ENCODE results near the gene WDR1. TPM values are rescaled to one million over a fixed set of nuclear protein-coding genes. Genes with fewer than 3 reads are reported as not detected.
A peak's percentile ranks its signal among the peaks of the same experiment; 100 is the strongest.

WDR1 gene
- total RNA-seq, 1 experiment from 2014 or later = 246 TPM

DNA sequence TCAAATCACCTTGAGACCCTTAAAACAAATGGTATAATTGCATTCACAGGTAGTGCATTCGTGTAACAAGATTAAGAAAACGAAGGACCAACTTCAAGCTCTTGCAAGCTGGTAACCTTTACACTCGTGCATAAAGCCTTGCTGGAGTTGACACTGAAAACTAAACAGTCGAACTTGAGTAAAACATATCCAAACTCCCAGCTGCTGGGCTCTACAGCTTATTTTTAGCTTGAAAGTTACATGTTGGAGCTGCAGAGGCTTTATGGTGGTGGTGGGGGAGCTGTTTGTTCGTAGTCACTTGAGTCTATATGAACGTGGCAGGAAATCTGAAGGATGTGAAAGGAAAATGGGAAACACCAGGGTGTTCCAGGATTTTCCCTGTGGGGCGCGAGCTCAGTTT, 2.7 kb upstream of the WDR1 start:
- Mint-ChIP-seq H3K4me1 (ENCODE audit: insufficient read depth, unreplicated experiment) (peaks cover 13% of the 10 kb centered on the region), H3K36me3 (ENCODE audit: insufficient read depth, unreplicated experiment) (peaks cover 16% of the 10 kb centered on the region), H3K27ac (ENCODE audit: low read depth, unreplicated experiment) (no peak overlapping the region), H3K9me3 (ENCODE audit: unreplicated experiment) (no peaks in the 10 kb centered on the region), H3K27me3 (ENCODE audit: insufficient read depth, unreplicated experiment) (no peaks in the 10 kb centered on the region), H3K4me3 (ENCODE audit: unreplicated experiment) (no peak overlapping the region)
- BruUV-seq (replicated peaks) = no TSS peak
- CTCF ChIA-PET = interaction anchor here (0.6 to 1.2 kb wide), 4 partner anchors 10 to 356 kb away, joined by 3 to 4 read pairs (median 3); no protein-coding TSS in a partner anchor
- TF ChIP-seq, protein P1, sequence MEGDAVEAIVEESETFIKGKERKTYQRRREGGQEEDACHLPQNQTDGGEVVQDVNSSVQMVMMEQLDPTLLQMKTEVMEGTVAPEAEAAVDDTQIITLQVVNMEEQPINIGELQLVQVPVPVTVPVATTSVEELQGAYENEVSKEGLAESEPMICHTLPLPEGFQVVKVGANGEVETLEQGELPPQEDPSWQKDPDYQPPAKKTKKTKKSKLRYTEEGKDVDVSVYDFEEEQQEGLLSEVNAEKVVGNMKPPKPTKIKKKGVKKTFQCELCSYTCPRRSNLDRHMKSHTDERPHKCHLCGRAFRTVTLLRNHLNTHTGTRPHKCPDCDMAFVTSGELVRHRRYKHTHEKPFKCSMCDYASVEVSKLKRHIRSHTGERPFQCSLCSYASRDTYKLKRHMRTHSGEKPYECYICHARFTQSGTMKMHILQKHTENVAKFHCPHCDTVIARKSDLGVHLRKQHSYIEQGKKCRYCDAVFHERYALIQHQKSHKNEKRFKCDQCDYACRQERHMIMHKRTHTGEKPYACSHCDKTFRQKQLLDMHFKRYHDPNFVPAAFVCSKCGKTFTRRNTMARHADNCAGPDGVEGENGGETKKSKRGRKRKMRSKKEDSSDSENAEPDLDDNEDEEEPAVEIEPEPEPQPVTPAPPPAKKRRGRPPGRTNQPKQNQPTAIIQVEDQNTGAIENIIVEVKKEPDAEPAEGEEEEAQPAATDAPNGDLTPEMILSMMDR (IDR thresholded peaks at IDR 0.05; ENCODE audit: unreplicated experiment) = no peak
- POLR2A ChIA-PET = interaction anchor here (0.6 to 3.9 kb wide), 2 partner anchors 10 to 14 kb away, joined by 3 to 18 read pairs; no protein-coding TSS in a partner anchor
- intact Hi-C loops (cut with micrococcal nuclease) = loop anchor here (5.0 kb wide), 2 partner anchors 112 to 427 kb away; no protein-coding TSS in a partner anchor
- DNase-seq (ENCODE audit: unreplicated experiment) = no peak

DNA sequence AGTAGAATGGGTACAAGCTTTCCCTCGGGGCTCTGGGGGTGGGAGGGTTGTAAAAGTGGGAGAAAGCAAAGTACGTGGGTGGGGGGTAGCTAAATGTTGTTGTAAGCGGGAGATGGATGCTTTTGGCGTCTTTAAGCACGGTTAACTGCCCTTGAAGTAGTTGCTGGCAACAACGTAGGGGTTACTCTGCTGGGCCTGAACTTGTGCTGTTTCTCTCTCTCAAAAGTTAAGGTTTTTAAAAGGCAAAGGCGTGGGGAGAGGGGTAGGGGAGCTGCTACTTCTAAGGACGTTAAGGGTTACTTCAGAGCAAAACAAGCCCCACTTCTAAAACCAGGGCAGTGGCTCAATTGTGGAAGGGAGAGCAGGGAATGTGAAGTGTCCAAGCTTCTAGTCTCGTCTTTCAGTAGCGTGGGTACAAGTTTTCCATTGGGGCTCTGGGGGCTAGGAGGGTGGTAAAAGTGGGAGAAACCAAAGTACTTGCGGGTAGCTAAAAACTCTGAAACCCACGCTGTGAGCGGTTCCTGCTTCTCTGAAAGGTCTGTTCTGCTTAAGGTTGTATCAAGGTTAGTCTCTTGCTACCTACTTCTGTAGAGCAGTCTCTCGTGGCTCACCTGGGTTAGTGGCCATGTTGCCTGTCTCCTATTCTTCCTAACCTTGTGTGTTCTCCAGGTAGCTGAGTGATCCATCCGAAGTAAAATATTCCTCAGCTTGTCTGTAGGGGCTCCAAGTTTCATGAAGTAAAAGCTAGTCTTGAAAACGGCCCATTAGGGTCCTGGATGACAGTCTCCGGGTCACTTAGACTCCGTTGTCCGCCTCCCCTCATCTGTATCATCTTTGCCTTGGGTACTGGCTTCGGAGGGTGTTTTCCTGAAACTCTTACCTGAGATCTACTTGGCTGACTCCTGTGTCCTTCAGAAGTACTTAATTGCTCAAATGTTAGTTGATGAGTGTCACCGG, 1.7 kb upstream of the WDR1 start:
- intact Hi-C loops (cut with micrococcal nuclease) = loop anchor here (5.0 kb wide), 2 partner anchors 111 to 426 kb away; no protein-coding TSS in a partner anchor
- TF ChIP-seq, protein P1 (IDR thresholded peaks at IDR 0.05; ENCODE audit: unreplicated experiment) = no peak
- no peaks in the 10 kb centered on the region for H3K27me3 Mint-ChIP-seq (ENCODE audit: insufficient read depth, unreplicated experiment)
- DNase-seq (ENCODE audit: unreplicated experiment) = no peak
- POLR2A ChIA-PET = interaction anchor here (1.0 to 3.9 kb wide), 7 partner anchors 11 to 427 kb away, joined by 3 to 38 read pairs (median 7); partner anchors contain the start of gene SLC2A9
- no peaks in the 10 kb centered on the region for H3K9me3 Mint-ChIP-seq (ENCODE audit: unreplicated experiment)
- CTCF ChIA-PET = interaction anchor here (0.5 to 1.2 kb wide), 5 partner anchors 22 to 171 kb away, joined by 3 to 4 read pairs (median 3); no protein-coding TSS in a partner anchor
- no TSS peak for BruUV-seq (replicated peaks)
- H3K27ac Mint-ChIP-seq (ENCODE audit: low read depth, unreplicated experiment) = peak overlapping the region; percentile 99
- peaks cover 25% of the 10 kb centered on the region for H3K36me3 Mint-ChIP-seq (ENCODE audit: insufficient read depth, unreplicated experiment)
- H3K4me1 Mint-ChIP-seq (ENCODE audit: insufficient read depth, unreplicated experiment) = peaks cover 20% of the 10 kb centered on the region
- H3K4me3 Mint-ChIP-seq (ENCODE audit: unreplicated experiment) = peak overlapping the region; percentile 5

DNA sequence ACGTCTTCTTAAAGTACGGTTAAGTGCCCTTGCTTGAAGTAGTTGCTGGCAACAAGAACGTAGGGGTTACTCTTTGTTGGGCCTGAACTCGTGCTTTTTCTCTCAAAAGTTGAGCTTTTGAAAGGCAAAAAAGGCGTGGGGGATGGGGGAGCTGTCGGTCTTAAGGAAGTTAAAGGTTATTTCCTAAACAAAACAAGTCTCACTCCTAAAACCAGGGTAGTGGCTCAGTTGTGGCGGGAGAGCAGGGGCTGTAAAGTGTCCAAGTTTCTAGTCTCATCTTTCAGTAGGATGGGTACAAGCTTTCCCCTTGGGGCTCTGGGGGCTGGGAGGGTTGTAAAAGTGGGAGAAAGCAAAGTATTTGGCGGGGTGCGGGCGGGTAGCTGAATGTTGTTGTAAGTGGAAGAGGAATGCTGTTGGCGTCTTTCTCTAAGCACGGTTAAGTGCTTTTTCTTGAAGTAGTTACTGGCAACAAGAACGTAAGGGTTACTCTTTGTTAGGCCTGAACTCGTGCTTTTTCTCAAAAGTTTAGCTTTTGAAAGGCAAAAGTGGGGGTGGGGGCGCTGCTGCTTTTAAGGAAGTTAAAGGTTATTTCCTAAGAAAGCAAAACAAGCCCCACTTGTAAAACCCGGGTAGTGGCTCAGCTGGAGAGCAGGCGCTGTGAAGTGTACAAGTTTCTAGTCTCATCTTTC, 904 bp upstream of the WDR1 start:
- intact Hi-C loops (cut with micrococcal nuclease) = loop anchor here (5.0 kb wide), 2 partner anchors 110 to 425 kb away; no protein-coding TSS in a partner anchor
- H3K36me3 Mint-ChIP-seq (ENCODE audit: insufficient read depth, unreplicated experiment) = peaks cover 34% of the 10 kb centered on the region
- peaks cover 22% of the 10 kb centered on the region for H3K4me1 Mint-ChIP-seq (ENCODE audit: insufficient read depth, unreplicated experiment)
- TF ChIP-seq, protein P1 (IDR thresholded peaks at IDR 0.05; ENCODE audit: unreplicated experiment) = no peak
- TSS peak; percentile 94 for BruUV-seq (replicated peaks)
- H3K27me3 Mint-ChIP-seq (ENCODE audit: insufficient read depth, unreplicated experiment) = no peaks in the 10 kb centered on the region
- DNase-seq (ENCODE audit: unreplicated experiment) = no peak
- H3K4me3 Mint-ChIP-seq (ENCODE audit: unreplicated experiment) = peak overlapping the region; percentile 90
- ChIA-PET CTCF (interaction anchor here (0.5 to 1.2 kb wide), 6 partner anchors 22 to 172 kb away, joined by 3 read pairs; no protein-coding TSS in a partner anchor), POLR2A (interaction anchor here (0.6 to 3.9 kb wide), 13 partner anchors 9 to 426 kb away, joined by 3 to 38 read pairs (median 5); partner anchors contain the start of gene SLC2A9)
- no peaks in the 10 kb centered on the region for H3K9me3 Mint-ChIP-seq (ENCODE audit: unreplicated experiment)
- peak overlapping the region; percentile 99 for H3K27ac Mint-ChIP-seq (ENCODE audit: low read depth, unreplicated experiment)
